Measurements from ENCODE around the gene CAMK4.

- TF ChIP-seq ZNF354C (tag by site-specific recombination; IDR thresholded peaks at IDR 0.05; ENCODE audit: borderline replicate concordance, low read depth), result no peak
- TF ChIP-seq ZNF112 (tag by site-specific recombination; IDR thresholded peaks at IDR 0.05), result no peak
- TF ChIP-seq BCL11B (tag by site-specific recombination; IDR thresholded peaks at IDR 0.05; ENCODE audit: low read depth), result no peak
- TF ChIP-seq CTCF (tag by site-specific recombination; IDR thresholded peaks at IDR 0.05), result no peak
- TF ChIP-seq ZNF660 (tag by site-specific recombination; IDR thresholded peaks at IDR 0.05), result no peak
- no peak for TF ChIP-seq ZIC2 (tag by site-specific recombination; IDR thresholded peaks at IDR 0.05)
- TF ChIP-seq SETDB1 (IDR thresholded peaks at IDR 0.05; ENCODE audit: insufficient read length, low read length), result no peak
- TF ChIP-seq ZNF549 (tag by site-specific recombination; IDR thresholded peaks at IDR 0.05), result no peak
- TF ChIP-seq SP3 (tag by site-specific recombination; IDR thresholded peaks at IDR 0.05), result no peak
- no peak for TF ChIP-seq HOXC10 (CRISPR knock-in tag; IDR thresholded peaks at IDR 0.05)
Measured at GRCh38 chr5:111200828-111201227, 23.4 kb upstream of the CAMK4 start.

All from HEK293 (cell line).